HL-60/S4 treated with phorbol 12-myristate 13-acetate at 8.2 ng/mL for 4 days and 3 days (cell line): ENCODE data around the gene HUS1.
"Not testable (repeated sequence)": the region's sequence is repeated elsewhere in the genome, so short reads cannot be mapped to it uniquely, and the experiment has no call there.

Experiments used
- in situ Hi-C: fragments of 300-500 bp; cut with MboI; formaldehyde crosslinking; loops from 2 replicates; pipeline ENCODE4 v1.15.0; 2022; ENCODE audit warnings: low sequenced_read_pairs

HUS1 gene

GRCh38 chr7:47946581-47947354 is 32.6 kb downstream of the HUS1 start:
- in situ Hi-C loops = no loop called here

GRCh38 chr7:47945261-47946015 is 34.0 kb downstream of the HUS1 start:
- in situ Hi-C loops = no loop called here

GRCh38 chr7:47944536-47945260 is 34.7 kb downstream of the HUS1 start:
- in situ Hi-C loops = no loop called here

- in situ Hi-C loops = no loop called here
Observed at GRCh38 chr7:47943676-47944474, 35.5 kb downstream of the HUS1 start.

GRCh38 chr7:47942651-47943050 is 36.8 kb downstream of the HUS1 start:
- in situ Hi-C loops = not testable (repeated sequence)

- in situ Hi-C loops = no loop called here
Observed at GRCh38 chr7:47942132-47942531, 37.3 kb downstream of the HUS1 start.

GRCh38 chr7:47941136-47941844 is 38.1 kb downstream of the HUS1 start:
- in situ Hi-C loops = no loop called here

GRCh38 chr7:47940088-47941013 is 39.1 kb downstream of the HUS1 start:
- in situ Hi-C loops = no loop called here

- in situ Hi-C loops = no loop called here
Observed at GRCh38 chr7:47939425-47940036, 39.9 kb downstream of the HUS1 start.

- in situ Hi-C loops = no loop called here
Observed at GRCh38 chr7:47938574-47939165, 40.7 kb downstream of the HUS1 start.

- in situ Hi-C loops = no loop called here
Observed at GRCh38 chr7:47937711-47938573, 41.5 kb downstream of the HUS1 start.

GRCh38 chr7:47937065-47937687 is 42.2 kb downstream of the HUS1 start:
- in situ Hi-C loops = no loop called here

GRCh38 chr7:47936323-47936722 is 43.1 kb downstream of the HUS1 start:
- in situ Hi-C loops = no loop called here

- in situ Hi-C loops = no loop called here
Observed at GRCh38 chr7:47935336-47935735, 44.1 kb downstream of the HUS1 start.

- in situ Hi-C loops = no loop called here
Observed at GRCh38 chr7:47934831-47935230, 44.6 kb downstream of the HUS1 start.

GRCh38 chr7:47933215-47933614 is 46.2 kb downstream of the HUS1 start:
- in situ Hi-C loops = no loop called here

- in situ Hi-C loops = no loop called here
Observed at GRCh38 chr7:47932466-47933037, 46.9 kb downstream of the HUS1 start.
